Stimulated activated CD8-positive, alpha-beta memory T cell treated with anti-CD3 and anti-CD28 coated beads, Interleukin-15, amount 100 ng/mL, for 24 hours (primary cell): ENCODE data around the gene CDH19.

ENCODE experiments used
- DNase-seq: peaks from one replicate; pipeline ENCODE4 v3.0.0-alpha.2; 2020; ENCODE audit warnings: low read depth

Gene CDH19

GRCh38 chr18:66603941-66604627, at the start of gene CDH19:
Gene CDH19, minus strand, starts transcription at chr18:66604090. Its CDS starts 31,886 bp downstream, at chr18:66572204.
- DNase-seq = no peak

GRCh38 chr18:66647671-66648070, 43.8 kb upstream of the CDH19 start:
- DNase-seq = no peak

GRCh38 chr18:66646609-66647008, 42.7 kb upstream of the CDH19 start:
- DNase-seq = no peak

GRCh38 chr18:66645983-66646382, 42.1 kb upstream of the CDH19 start:
- DNase-seq = no peak

- DNase-seq = no peak
Observed at GRCh38 chr18:66641056-66641455, 37.2 kb upstream of the CDH19 start.

- DNase-seq = no peak
Observed at GRCh38 chr18:66640431-66640830, 36.5 kb upstream of the CDH19 start.

- no peak for DNase-seq
Observed at GRCh38 chr18:66638856-66639629, 35.2 kb upstream of the CDH19 start.

GRCh38 chr18:66635342-66635741, 31.5 kb upstream of the CDH19 start:
- DNase-seq = no peak

GRCh38 chr18:66632756-66633155, 28.9 kb upstream of the CDH19 start:
- DNase-seq = no peak

GRCh38 chr18:66630831-66631230, 26.9 kb upstream of the CDH19 start:
- no peak for DNase-seq

- DNase-seq = no peak
Observed at GRCh38 chr18:66623821-66624220, 19.9 kb upstream of the CDH19 start.

GRCh38 chr18:66621816-66622576, 18.1 kb upstream of the CDH19 start:
- DNase-seq = no peak

- DNase-seq = no peak
Observed at GRCh38 chr18:66616523-66616983, 12.7 kb upstream of the CDH19 start.

GRCh38 chr18:66615176-66615575, 11.3 kb upstream of the CDH19 start:
- no peak for DNase-seq

- DNase-seq = no peak
Observed at GRCh38 chr18:66607632-66608031, 3.7 kb upstream of the CDH19 start.

- no peak for DNase-seq
Observed at GRCh38 chr18:66601649-66602048, 2.2 kb downstream of the CDH19 start.

GRCh38 chr18:66599190-66599589, 4.7 kb downstream of the CDH19 start:
- no peak for DNase-seq

- DNase-seq = no peak
Observed at GRCh38 chr18:66587430-66587829, 16.5 kb downstream of the CDH19 start.

- DNase-seq = no peak
Observed at GRCh38 chr18:66582211-66582610, 21.7 kb downstream of the CDH19 start.

GRCh38 chr18:66575263-66575662, 28.6 kb downstream of the CDH19 start:
- no peak for DNase-seq

GRCh38 chr18:66571845-66572244, 32.0 kb downstream of the CDH19 start:
- no peak for DNase-seq

GRCh38 chr18:66566616-66567015, 37.3 kb downstream of the CDH19 start:
- no peak for DNase-seq

- no peak for DNase-seq
Observed at GRCh38 chr18:66564236-66564635, 39.7 kb downstream of the CDH19 start.
